Astrocyte of the hippocampus (primary cell): Measurements from ENCODE around the gene CNTNAP5.
A peak's percentile ranks its signal among the peaks of the same experiment; 100 is the strongest.

Source experiments
- DNase-seq: peaks from one replicate; pipeline ENCODE4 v3.0.0; 2011; ENCODE audit warnings: low read depth, low spot score

CNTNAP5 gene

GRCh38 chr2:124798551-124798950 lies 773.5 kb downstream of the CNTNAP5 start:
- no peak for DNase-seq

GRCh38 chr2:124804014-124804940 lies 779.2 kb downstream of the CNTNAP5 start:
- DNase-seq, result peak; percentile 26

- DNase-seq, result no peak
Observed at GRCh38 chr2:124805060-124805459, 780.0 kb downstream of the CNTNAP5 start.

GRCh38 chr2:124810132-124810531 lies 785.0 kb downstream of the CNTNAP5 start:
- no peak for DNase-seq

- DNase-seq, result no peak
Observed at GRCh38 chr2:124814968-124815745, 790.1 kb downstream of the CNTNAP5 start.

GRCh38 chr2:124816007-124816406 lies 790.9 kb downstream of the CNTNAP5 start:
- DNase-seq, result no peak

GRCh38 chr2:124822516-124822915 lies 797.4 kb downstream of the CNTNAP5 start:
- no peak for DNase-seq

GRCh38 chr2:124824441-124824840 lies 799.4 kb downstream of the CNTNAP5 start:
- no peak for DNase-seq

- no peak for DNase-seq
Observed at GRCh38 chr2:124832521-124832920, 807.4 kb downstream of the CNTNAP5 start.

GRCh38 chr2:124834331-124834730 lies 809.2 kb downstream of the CNTNAP5 start:
- no peak for DNase-seq

- no peak for DNase-seq
Observed at GRCh38 chr2:124835331-124835730, 810.2 kb downstream of the CNTNAP5 start.

GRCh38 chr2:124836416-124836815 lies 811.3 kb downstream of the CNTNAP5 start:
- DNase-seq, result peak; percentile 21

GRCh38 chr2:124837496-124837895 lies 812.4 kb downstream of the CNTNAP5 start:
- no peak for DNase-seq

GRCh38 chr2:124838406-124838805 lies 813.3 kb downstream of the CNTNAP5 start:
- no peak for DNase-seq

- DNase-seq, result no peak
Observed at GRCh38 chr2:124867247-124867646, 842.2 kb downstream of the CNTNAP5 start.

- DNase-seq, result peak; percentile 19
Observed at GRCh38 chr2:124874219-124874618, 849.1 kb downstream of the CNTNAP5 start.

- DNase-seq, result no peak
Observed at GRCh38 chr2:124874676-124875075, 849.6 kb downstream of the CNTNAP5 start.

GRCh38 chr2:124875627-124876244 lies 850.6 kb downstream of the CNTNAP5 start:
- DNase-seq, result peak; percentile 9

GRCh38 chr2:124877141-124877577 lies 852.1 kb downstream of the CNTNAP5 start:
- DNase-seq, result peak; percentile 47

- no peak for DNase-seq
Observed at GRCh38 chr2:124879640-124880039, 854.6 kb downstream of the CNTNAP5 start.

GRCh38 chr2:124880995-124881394 lies 855.9 kb downstream of the CNTNAP5 start:
- no peak for DNase-seq

- no peak for DNase-seq
Observed at GRCh38 chr2:124882423-124882822, 857.3 kb downstream of the CNTNAP5 start.
